BJ (cell line): Measurements from ENCODE around the gene PYGO2. TPM values are rescaled to one million over a fixed set of nuclear protein-coding genes. Genes with fewer than 3 reads are reported as not detected.
"Not testable (repeated sequence)": the region's sequence is repeated elsewhere in the genome, so short reads cannot be mapped to it uniquely, and the experiment has no call there.

Source experiments
- CTCF ChIA-PET: fragments of 350-600 bp; formaldehyde crosslinking; extraction: SDS; loops from one replicate; lab custom pipeline; 2021; ENCODE audit warnings: antibody characterized with exemption, inconsistent platforms; lab: Yijun Ruan, JAX
- POLR2A ChIA-PET: fragments of 300-600 bp; sonication (Branson Sonifier 250); formaldehyde crosslinking; extraction: SDS; loops from one replicate; lab custom pipeline; 2021; ENCODE audit warnings: antibody characterized with exemption; lab: Charles Lee
- DNase-seq: peaks from one replicate; pipeline ENCODE4 v3.0.0-alpha.2; 2011; ENCODE audit warnings: low read depth
- H3K27me3 ChIP-seq: 2 replicates; pipeline ENCODE4 v1.6.0; 2011; ENCODE audit warnings: low read length; ENCODE audit not compliant: control insufficient read depth, insufficient read depth
- H3K36me3 ChIP-seq: 2 replicates; pipeline ENCODE4 v1.5.1; 2011; ENCODE audit warnings: low read length; ENCODE audit not compliant: control insufficient read depth, insufficient read depth
- H3K4me3 ChIP-seq: 2 replicates; pipeline ENCODE4 v1.5.1; 2011; ENCODE audit warnings: low read depth, mild to moderate bottlenecking, control low read depth, low read length
- polyA plus RNA-seq: library from polyadenylated mRNA; depleted of rRNA; stranded (reverse); fragments of >200 nt; gene quantifications from 2 replicates; pipeline ENCODE4 v1.2.3, GENCODE V29; 2011; rRNA removed
- small RNA-seq: library from RNA; depleted of rRNA; stranded (forward); fragments of <200 nt; gene quantifications from one replicate; pipeline ENCODE3, GENCODE V24; 2012; ENCODE audit warnings: low replicate concordance, low read depth; ENCODE audit not compliant: insufficient read length
- TF ChIP-seq, protein P1 (sequence below): IDR thresholded peaks from 2 replicates; pipeline ENCODE4 v1.5.1; 2011; ENCODE audit warnings: low read depth, mild to moderate bottlenecking, control low read depth, inconsistent platforms, low read length, moderate library complexity; ENCODE audit not compliant: insufficient read depth

Gene PYGO2
- polyA plus RNA-seq, 1 experiment: 21.0 TPM

DNA sequence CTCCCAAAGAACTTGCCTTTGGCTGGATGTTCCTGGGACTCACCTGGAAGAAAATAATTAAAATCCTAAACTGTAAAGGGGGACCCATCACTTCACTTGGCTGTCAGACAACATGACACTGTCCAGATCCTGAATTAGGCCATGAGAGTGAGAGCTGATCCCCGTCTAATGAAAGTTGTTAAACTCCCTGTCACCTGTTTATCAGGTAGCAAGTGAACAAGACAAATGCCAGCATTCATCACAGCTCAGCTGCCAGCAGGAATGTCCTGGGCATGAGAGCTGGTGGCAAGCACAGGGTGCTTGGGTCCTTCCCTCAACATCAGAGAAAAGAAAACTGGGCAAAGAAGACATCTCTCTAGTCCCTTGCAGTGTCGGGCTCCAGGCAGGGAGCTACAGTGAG lies 48.8 kb downstream of the PYGO2 start:
- Histone ChIP-seq H3K27me3 (peaks cover 2% of the 10 kb centered on the region; the same call in 1 of the 2 replicates), H3K36me3 (no peaks in the 10 kb centered on the region), H3K4me3 (no peak overlapping the region)
- TF ChIP-seq, protein P1, sequence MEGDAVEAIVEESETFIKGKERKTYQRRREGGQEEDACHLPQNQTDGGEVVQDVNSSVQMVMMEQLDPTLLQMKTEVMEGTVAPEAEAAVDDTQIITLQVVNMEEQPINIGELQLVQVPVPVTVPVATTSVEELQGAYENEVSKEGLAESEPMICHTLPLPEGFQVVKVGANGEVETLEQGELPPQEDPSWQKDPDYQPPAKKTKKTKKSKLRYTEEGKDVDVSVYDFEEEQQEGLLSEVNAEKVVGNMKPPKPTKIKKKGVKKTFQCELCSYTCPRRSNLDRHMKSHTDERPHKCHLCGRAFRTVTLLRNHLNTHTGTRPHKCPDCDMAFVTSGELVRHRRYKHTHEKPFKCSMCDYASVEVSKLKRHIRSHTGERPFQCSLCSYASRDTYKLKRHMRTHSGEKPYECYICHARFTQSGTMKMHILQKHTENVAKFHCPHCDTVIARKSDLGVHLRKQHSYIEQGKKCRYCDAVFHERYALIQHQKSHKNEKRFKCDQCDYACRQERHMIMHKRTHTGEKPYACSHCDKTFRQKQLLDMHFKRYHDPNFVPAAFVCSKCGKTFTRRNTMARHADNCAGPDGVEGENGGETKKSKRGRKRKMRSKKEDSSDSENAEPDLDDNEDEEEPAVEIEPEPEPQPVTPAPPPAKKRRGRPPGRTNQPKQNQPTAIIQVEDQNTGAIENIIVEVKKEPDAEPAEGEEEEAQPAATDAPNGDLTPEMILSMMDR: no peak
- CTCF ChIA-PET: interaction anchor here (1.1 to 1.5 kb wide), 2 partner anchors 24 to 27 kb away, joined by 3 to 6 read pairs; partner anchors contain the start of gene PMVK
- no peak for DNase-seq
- POLR2A ChIA-PET: no interaction called here

DNA sequence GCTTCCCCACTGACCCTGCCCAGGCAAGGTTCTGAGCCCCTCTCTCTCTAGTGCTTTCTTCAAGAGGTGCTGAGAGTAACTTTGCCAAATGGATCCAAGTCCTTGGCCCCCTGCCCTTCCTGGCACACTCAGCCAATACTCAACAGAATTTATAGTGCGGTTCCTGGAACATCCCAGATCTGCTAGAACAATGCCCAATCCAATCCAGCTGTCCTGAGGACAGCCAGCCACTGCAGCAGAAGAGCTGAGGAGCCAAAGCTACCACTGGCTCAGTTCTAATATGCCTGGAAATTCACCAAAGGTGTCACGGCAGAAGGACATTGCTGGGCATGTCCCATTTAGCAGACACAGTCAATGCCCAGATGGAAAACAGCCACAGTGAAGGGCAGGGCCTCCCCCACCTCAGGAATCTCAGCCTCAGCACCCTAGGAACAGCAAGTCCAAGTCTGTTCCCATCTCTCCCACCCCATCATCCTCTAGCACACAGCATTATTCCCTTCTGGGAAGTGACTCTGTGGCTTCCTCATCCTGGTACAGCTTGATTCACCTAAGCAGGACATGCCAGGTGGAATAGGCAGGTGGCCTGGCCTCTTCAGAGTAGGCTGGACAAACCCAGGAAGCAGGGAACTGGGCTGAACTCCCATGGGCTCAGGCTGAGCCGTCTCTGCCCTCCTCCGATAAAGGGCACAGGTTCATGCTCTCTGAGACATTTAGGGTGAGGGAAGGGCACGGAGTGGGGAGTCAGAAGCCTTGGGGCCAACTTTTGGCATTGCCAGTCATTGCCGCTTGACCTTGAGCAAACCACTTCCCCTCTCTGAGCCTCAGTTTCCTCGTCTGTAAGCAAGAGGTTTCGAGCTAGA lies 49.7 kb downstream of the PYGO2 start:
- Histone ChIP-seq H3K4me3 (no peak overlapping the region), H3K27me3 (peaks cover 2% of the 10 kb centered on the region; the same call in 1 of the 2 replicates), H3K36me3 (no peaks in the 10 kb centered on the region)
- CTCF ChIA-PET: interaction anchor here (1.5 kb wide), 1 partner anchor 24 kb away, joined by 6 read pairs; the partner anchor contains the start of gene PMVK
- DNase-seq: no peak
- POLR2A ChIA-PET: no interaction called here
- TF ChIP-seq, protein P1: no peak

DNA sequence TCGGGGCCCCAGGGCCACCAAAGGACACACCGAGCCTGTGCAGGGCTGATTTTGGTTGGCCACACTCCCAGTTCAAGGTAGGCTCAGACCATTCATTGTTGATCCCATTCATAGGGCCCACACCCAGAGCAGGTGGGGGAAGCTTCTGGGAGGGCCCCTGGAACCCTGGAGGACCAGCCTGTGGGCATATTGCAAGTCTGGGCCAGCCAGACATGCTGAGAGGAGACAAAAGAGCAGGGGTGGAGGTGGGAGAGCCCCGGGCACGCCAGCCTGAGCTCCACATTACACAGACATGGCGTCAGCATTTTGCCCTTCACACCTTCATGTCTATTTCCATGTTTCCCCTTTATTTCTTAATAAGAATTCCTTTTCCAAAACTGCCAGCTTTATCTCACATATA lies 50.7 kb downstream of the PYGO2 start:
- no peak for DNase-seq
- ChIA-PET CTCF (interaction anchor here (1.7 kb wide), 1 partner anchor 174 kb away, joined by 5 read pairs; no protein-coding TSS in a partner anchor), POLR2A (no interaction called here)
- Histone ChIP-seq H3K27me3 (peaks cover 2% of the 10 kb centered on the region; the same call in 1 of the 2 replicates), H3K4me3 (no peak overlapping the region), H3K36me3 (no peaks in the 10 kb centered on the region)
- TF ChIP-seq, protein P1: no peak

DNA sequence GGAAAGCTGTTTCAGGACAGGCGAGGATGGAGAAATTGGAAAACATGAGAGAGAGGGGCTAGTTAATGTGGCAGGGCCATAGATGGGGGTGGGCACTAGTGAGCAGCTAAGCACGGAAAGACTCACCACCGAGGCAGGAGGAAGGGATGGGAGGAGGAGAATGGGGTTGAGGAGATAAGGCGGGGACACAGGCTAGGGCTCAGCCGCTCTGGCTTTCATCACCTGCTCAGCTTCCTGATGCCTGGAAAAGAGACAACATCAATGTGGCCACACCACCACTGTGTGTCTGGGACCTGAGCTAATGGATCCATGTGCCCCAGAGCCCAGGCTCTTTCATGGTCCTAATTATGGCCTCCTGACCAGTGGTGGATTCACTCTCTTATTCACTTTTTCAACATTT lies 52.6 kb downstream of the PYGO2 start:
- TF ChIP-seq, protein P1: no peak
- CTCF ChIA-PET: interaction anchor here (1.2 to 1.7 kb wide), 3 partner anchors 8 to 176 kb away, joined by 3 to 5 read pairs (median 3); no protein-coding TSS in a partner anchor
- POLR2A ChIA-PET: no interaction called here
- H3K36me3 ChIP-seq: no peaks in the 10 kb centered on the region
- no peak for DNase-seq
- no peak overlapping the region for H3K4me3 ChIP-seq
- peaks cover 2% of the 10 kb centered on the region; the same call in 1 of the 2 replicates for H3K27me3 ChIP-seq

DNA sequence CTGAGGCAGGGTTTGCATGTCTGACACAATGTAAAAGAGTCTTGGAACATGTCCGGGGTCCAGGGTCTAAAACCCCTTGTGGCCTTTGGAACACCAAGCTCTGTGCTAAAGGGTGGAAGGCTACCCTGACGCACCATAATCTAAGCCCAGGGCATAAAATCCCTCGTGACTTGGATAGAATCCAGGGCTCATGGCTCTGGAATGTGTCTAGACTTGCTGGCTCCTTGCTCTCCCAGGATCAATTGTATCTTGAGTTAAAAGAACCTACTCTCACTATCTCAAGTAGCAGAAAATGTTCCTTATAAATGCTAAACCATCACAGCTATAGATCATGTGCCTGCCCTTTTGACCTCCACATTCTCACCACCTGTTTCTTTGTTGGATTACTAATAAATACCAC lies 53.5 kb downstream of the PYGO2 start:
- H3K36me3 ChIP-seq, H3K4me3 ChIP-seq, DNase-seq, POLR2A ChIA-PET, H3K27me3 ChIP-seq: not testable (repeated sequence)
- CTCF ChIA-PET: interaction anchor here (1.1 to 1.3 kb wide), 3 partner anchors 9 to 177 kb away, joined by 3 read pairs; no protein-coding TSS in a partner anchor

Small RNA genes within 50 kb of the gene (small RNA-seq; reads per million reads assigned to genes)
- gene MIR4258: not detected
- not detected for gene RF00017

Other genes starting within 250 kb of the PYGO2 start
- not detected in 2 replicates for gene KCNN3, start 91.5 kb downstream of the PYGO2 start, polyA plus RNA-seq
- gene PMVK, start 25.1 kb downstream of the PYGO2 start, polyA plus RNA-seq: 29.0 and 38.4 TPM in 2 replicates
- 65.6 and 83.1 TPM in 2 replicates for gene PBXIP1, start 5.7 kb downstream of the PYGO2 start, polyA plus RNA-seq
- gene SHC1, start 9.0 kb upstream of the PYGO2 start, polyA plus RNA-seq: 455 and 653 TPM in 2 replicates
- gene CKS1B, start 12.9 kb upstream of the PYGO2 start, polyA plus RNA-seq: 111 and 160 TPM in 2 replicates
- gene FLAD1, start 21.6 kb upstream of the PYGO2 start, polyA plus RNA-seq: 26.5 and 40.5 TPM in 2 replicates
- not detected in 2 replicates for gene LENEP, start 31.8 kb upstream of the PYGO2 start, polyA plus RNA-seq
- 18.1 and 29.4 TPM in 2 replicates for gene ZBTB7B, start 41.0 kb upstream of the PYGO2 start, polyA plus RNA-seq
- 0.17 and 0.38 TPM in 2 replicates for gene DCST2, start 72.0 kb upstream of the PYGO2 start, polyA plus RNA-seq
- not detected in 2 replicates for gene DCST1, start 72.0 kb upstream of the PYGO2 start, polyA plus RNA-seq
- 55.1 and 88.8 TPM in 2 replicates for gene ADAM15, start 89.5 kb upstream of the PYGO2 start, polyA plus RNA-seq
- 6.6 and 12.4 TPM in 2 replicates for gene EFNA4, start 102.0 kb upstream of the PYGO2 start, polyA plus RNA-seq
- gene EFNA3, start 117.1 kb upstream of the PYGO2 start, polyA plus RNA-seq: 1.4 and 1.8 TPM in 2 replicates
- 1.1 and 1.6 TPM in 2 replicates for gene EFNA1, start 166.1 kb upstream of the PYGO2 start, polyA plus RNA-seq
- gene SLC50A1, start 174.1 kb upstream of the PYGO2 start, polyA plus RNA-seq: 39.5 and 47.4 TPM in 2 replicates
- gene DPM3, start 178.7 kb upstream of the PYGO2 start, polyA plus RNA-seq: 28.0 and 34.1 TPM in 2 replicates
- gene KRTCAP2, start 211.5 kb upstream of the PYGO2 start, polyA plus RNA-seq: 211 and 225 TPM in 2 replicates
- 3.5 and 5.4 TPM in 2 replicates for gene TRIM46, start 212.1 kb upstream of the PYGO2 start, polyA plus RNA-seq
- gene THBS3, start 246.1 kb upstream of the PYGO2 start, polyA plus RNA-seq: 48.0 and 61.4 TPM in 2 replicates
- 56.5 and 72.7 TPM in 2 replicates for gene MTX1, start 246.9 kb upstream of the PYGO2 start, polyA plus RNA-seq